ENCODE measurements around the gene SHB.

SHB gene

DNA sequence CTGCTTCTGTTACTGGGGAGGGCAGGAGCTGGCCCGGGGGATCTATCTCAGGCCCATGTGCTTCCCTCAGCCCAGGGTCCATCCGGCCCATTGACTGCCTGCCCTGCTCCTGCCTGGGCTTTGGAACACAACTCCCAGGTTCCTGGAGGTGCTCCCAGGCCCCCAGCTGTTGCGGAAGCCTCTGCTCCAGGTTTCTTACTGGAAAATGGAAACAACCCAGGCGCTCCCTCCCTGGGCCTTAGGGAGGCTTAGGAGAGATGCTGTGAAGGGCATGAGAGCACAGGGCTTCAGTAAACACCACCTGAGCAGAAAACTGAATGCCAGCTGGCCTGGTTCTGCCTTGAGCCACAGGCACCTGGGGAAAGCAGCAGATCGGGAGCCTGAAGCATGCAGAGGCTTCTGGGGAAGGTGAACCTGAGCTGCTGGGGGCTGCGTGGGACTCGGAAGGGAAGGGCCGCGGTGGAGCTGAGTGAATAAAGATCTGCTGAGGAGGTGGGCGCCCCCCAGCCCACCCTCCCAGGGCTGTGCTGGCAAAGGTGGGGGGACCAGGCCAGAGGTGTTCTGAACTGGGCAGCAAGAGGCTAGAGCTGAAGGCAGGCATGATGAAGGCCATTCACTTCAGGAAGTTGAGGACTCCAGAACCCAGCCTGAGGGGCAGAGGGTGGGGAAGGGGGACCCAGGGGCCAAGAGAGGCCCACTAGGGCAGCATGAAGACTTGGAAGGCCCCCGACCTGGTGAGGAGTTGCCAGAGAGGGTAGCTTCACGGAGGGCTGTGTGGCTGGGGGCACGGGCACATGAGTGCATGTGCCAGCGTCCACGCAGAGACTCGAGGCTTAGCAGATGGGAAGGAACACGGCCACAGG lies 64.8 kb downstream of the SHB start:
- FAIRE-seq: no peak

DNA sequence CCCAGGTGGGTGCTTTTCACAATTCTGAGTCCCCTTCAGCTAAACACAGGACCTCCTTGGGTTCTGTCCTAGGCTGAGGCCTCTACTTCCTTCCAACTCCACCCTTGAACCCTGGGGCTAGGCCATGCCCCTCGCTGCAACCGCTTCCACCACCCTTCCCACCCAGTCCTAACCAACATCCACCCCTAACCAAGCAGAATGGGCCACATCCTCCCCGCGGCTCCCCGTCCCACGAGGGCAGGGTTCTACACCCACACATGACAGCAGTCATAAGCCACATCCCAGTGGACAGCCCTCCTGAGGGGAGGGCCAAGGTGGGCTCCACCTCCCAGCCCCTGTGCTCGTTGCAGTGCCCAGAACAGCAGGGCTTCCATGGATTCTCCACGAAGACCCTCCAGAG lies 65.8 kb downstream of the SHB start:
- FAIRE-seq: no peak

DNA sequence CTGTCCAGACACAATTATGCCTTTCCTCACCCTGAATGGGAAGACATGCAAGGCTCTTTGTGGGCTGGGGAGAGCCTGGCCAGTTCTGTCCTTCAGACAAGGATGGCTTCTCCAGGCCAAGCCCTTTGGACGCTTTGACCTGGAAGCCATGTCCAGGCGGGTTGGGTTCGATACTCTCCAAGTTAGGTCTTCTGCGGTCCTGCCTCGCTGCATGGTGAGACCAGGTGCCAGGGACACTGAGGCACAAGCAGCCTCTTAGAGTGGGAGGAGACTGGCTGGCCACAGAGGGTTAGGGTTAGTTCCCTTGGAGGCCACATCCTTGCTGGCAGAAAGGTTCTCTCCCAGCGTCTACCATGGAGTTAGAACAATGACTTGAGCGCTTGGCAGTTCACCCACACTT lies 67.6 kb downstream of the SHB start:
- no peak for FAIRE-seq

DNA sequence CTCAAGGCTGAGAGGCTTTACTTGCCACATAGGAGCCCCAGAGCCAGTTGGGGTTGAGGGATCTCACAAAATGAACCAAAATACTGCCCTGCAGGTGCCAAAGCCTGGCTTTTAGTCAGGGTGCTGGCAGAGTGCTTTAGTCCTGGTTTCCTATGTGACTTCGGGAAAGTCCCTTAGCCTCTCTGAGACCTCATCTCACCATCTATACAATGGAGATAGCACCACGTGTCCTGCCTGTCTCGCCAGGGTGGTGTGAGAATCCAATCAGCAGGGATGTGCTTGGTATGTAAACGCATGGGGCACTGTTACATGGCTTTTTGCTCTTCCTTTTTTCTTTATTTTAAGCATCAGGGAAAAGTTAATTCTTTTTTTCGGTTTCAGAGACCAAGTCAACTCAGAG lies 68.3 kb downstream of the SHB start:
- FAIRE-seq: no peak

DNA sequence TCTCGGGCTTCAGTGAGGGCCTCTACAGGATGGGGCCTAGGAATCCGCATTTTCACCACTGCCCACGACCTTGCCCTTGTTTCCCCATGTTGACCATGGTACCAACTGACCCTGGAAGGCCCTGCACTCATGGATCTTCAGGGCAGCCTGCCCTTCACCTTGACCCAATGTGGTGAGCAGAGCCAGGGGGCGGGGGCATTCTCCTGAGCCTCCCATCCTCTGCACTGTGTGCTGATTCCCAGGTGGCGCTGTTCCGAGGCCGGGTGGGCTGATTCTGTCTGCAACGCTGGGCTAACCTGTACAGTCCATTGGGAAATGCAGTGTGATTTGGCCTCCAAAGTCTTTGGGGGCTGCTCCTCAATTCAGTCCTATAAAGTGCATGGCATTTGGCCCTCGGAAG lies 68.7 kb downstream of the SHB start:
- FAIRE-seq: no peak

DNA sequence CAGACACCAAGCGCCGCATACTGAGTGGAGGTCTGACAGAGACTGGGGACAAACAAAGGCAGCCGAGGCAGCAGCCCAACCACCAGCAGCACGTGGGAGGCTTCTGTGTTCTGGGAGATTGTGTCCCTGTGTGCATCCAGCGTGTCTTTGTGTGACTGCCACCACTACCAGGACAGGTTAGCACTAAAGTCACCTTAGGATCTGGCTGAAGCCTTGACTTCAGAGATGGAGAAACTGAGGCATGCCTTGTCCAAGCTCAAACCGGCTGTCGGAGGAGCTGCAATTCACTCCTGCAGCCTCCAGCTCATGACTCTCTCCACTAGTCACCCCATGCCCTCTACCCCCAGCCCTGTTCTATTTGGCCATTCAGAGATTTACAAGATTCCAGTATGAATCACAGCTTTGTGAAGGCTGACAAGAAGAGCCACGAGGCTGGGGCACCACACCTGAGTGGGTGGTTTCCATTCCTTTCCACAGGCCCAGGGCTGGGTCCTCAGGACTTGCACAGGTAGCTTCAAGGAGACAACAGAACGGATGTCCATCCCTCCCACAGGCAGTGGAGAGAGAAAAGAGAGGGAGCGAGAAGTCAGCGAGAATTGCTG lies 69.3 kb downstream of the SHB start:
- FAIRE-seq: no peak

DNA sequence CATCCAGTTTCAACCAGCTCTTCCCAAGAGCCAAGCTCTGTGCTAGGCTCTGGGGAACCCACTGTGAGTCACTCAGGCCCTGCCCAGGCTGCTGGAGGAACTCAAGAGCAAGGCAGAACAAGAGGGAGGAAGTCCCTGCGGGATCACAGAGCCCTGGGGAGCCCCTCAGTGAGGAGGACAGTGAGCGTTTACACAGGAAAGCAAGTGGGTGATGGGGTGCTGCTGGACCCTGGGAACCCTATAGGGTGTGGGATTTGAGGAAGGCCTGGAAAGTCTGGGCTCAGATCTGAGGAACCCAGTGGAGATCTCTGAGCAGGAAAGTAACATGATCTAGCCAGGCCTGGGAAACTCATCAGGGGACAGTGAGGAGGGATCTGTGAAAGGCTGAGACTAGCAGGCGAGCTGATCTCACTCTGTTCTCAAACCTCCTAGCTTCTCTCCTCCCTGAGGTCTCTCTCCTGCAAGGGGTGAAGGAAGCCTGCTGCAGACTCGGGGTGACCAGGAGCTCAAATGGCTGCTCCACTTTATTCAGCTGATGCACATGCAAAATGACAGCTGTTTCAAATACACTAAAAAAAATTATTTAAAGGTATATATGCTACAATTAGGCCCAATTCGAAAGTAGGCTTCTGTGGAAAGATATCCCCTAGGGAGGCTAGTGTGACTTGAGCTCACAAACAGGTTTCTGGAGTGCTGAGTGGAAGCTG lies 70.0 kb downstream of the SHB start:
- FAIRE-seq: no peak

DNA sequence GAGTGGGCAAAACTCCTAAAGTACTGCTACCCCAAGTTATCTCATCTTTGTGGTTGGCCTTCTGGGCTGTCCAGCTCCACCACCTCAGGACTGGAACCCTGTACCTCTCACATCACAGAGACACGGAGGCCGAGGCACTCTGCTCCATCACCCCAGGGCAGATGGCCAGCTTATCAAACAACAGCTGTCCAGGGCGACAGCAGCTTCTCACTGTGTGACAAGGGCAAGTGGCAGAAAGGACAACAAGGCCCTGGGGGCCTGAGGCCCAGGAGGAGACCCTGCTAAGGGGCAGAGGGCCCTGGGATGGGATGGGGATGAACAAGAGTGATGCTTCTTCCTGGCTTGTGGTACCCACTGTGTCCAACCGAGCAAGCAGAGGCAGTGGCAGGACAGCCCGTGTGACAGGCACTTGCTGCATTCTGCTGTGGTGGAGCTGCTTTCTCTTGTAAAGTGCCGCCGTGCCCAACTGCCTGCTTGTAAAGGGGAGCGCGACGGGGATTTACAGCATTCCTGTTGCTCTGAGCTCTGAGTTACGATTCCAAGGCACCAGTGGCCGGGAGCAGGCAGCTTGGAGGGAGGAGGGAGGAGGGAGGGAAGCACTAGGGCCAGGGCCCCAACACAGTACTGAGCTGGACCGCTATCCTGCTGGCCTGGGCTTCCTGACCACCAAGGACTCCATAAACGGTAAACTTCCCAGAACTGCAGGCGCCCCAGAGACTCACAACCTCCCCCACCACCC lies 71.2 kb downstream of the SHB start:
- FAIRE-seq: no peak

DNA sequence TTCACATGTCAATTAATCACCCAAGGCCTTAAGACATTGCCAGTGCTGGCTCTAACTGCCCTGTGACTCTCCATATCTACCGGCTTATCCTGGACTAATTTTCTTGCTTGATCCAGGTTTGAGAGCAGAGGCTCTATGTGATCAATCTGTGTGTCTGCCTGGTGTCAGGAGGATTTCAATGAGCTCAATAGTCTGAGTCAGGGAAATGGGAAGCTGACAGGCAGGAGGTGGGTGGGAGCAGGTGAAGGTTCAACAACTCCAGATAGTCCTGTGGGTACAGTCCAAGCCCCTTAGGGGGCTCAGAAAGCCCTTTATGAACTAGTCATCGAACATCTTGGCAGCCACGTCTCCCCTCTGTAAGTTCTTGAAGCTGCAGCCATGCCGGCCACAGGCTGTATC lies 72.2 kb downstream of the SHB start:
- FAIRE-seq: no peak

DNA sequence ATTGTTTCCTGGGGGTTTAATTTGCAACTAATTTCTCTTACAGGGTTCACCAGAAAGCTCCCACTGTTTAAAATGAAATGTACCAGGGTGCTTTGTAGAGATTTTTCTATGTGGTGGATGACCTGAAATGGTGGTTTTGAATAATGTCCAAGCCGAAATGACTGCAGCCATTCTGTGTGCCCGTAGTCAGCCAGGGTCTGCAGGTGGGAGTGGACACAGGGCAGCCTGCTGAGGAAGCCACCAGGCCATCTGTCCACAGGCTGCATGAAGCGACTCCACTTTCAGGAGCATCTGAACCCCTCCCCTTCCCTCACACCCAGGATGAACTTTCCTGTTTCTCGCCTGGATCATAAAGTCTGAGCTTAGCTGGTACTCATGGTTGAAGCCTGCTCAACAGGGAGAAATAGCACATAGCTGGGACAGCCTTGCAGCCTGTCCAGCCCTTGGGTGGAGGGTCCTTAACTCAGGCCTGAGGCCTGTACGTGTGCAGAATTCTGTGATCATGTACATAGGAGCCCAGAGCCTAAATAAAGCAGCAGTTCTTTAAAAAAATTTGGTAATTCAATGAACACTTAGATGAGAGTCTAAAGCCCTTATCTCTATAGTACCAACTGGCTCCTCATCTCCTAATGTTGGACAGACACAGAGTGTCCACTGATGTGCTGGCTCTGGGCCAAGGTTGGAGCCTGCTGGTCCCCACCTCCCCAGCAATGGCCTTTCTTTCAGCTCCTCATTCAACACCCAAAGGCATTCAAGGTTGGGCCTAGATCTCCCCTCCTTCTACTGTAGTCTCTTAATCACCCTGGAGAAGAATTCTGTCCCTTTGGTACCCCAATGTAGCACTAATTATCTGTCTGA lies 72.8 kb downstream of the SHB start:
- FAIRE-seq: no peak

DNA sequence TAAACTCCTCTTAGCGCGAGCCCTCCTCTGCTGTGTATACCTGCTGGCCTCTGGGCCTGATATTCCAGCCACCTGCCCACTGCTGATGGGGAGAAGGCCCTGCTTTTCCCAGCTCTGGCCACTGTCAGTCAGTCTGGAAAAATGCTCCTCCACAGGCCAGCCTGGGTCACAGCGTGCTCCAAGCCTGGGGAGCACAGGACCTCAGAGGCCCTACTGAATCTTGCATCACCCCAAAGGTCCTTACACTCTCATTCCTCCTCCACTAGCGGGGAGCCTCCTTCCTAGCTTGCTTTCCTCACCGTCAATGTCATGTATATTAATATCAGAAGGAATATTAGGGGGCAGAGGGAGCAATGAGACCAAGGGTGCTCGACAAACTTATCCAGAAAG lies 73.7 kb downstream of the SHB start:
- FAIRE-seq: no peak

DNA sequence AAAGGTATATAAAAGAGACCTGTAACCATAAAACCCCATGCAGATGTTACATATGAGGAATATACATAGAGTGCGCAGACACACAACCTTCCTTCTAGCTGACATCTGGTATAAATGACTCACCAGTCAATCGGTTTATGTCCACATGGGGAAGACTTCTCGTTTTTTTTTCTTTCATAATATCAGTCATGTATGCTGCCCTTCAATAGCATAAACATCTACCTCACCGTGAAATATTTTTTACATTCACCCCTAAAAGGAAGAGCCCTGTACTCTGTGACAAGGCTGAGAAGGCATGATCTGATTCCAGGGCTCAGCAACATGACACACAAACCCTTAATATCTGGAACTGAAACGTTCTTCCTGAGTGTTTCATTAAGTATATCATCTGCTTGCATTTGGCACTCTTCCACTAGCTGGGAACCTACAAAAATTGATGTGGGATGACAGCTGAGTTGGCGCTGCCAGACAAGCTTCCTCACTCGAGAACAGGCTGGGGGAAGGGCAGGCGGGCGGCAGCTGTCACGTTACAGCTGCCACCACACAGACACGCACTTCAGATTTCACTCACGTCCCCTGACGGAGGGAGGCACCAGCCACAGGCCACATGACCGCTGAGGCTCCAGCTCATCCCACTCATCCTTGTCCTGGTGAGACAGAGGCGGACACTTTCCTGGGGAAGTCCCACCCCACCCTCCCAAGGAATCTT lies 74.2 kb downstream of the SHB start:
- FAIRE-seq: no peak

DNA sequence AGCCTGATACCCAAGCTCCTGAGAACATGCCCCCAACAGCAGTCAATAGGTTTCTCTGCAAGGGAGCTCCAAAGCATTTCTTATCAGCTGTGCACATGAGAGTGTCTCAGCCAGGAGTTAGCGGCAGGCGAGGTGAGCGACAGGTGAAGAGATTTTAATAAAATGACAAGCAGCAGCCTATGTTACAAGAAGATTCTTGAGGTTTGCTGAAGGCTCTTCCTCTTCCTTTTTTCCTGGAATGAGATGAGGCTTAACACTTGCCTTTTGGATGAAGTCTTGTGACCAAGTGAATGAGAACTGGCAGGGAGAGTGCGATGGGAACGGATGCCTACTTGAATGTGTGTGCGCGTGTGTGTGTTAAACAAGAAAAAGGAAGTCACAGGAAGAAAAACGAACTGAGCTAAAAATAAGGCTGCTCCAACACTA lies 76.1 kb downstream of the SHB start:
- no peak for FAIRE-seq

DNA sequence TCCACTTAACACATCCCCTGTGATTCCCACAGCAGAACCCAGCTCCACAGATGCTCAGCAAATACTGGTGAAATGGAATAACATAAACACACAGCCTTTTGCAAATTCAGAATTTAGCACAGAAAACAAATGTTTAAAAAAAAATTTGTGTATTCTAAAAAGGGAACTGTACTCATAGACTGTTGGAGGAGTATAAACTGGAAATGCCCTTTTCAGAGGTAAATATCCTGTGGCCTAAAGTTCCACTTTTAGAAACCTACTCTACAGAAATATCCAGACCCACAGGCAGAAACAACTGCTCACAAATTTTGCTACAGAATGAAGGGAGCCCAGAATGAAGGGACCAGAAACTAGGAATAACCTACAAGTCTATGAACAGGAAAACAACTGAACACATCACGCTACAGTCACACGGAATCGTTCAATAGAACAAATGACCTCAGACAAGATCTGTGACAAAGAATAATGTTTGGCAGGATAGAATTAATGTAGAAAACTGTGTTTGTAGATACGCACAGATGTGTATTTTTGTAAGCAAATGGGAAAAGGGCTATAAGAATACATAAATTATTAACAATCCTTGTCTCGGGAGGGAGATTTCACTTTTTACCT lies 78.5 kb downstream of the SHB start:
- no peak for FAIRE-seq

DNA sequence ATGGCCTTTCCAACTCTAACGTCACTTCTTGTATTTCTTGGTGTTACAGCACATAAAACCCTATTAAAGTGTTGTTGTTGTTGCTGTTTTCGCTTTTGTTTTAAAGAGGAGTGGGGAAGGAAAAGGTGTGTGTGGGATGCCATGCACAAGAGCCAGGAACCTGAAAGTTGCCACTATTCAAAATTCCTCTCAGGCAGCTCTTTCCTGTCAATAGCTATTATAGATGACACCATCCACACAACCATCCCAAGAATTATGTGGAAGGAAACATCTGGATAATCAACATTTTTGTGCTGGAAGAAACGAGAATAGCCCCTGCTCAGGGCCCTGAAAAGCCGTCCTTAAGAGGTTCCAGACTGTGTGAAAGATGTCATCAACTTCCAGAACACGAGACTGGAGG lies 79.3 kb downstream of the SHB start:
- no peak for FAIRE-seq

DNA sequence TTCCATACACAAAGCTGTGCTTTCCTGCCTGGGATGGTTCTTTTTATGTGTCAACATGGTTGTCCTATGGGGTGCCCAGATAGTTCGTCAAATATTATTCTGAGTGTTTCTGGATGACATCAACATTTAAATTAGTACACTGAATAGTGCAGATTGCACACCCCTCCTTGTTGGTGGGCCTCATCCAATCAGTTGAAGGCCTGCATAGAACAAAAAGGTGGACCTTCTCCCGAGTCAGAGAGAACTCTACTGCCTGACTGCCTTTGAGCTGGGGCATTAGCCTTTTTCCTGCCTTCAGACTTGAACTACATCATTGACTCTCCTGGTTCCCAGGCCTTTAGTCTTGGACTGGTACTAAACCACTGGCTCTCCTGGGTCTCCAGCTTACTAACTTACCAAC lies 80.4 kb downstream of the SHB start:
- FAIRE-seq: no peak

DNA sequence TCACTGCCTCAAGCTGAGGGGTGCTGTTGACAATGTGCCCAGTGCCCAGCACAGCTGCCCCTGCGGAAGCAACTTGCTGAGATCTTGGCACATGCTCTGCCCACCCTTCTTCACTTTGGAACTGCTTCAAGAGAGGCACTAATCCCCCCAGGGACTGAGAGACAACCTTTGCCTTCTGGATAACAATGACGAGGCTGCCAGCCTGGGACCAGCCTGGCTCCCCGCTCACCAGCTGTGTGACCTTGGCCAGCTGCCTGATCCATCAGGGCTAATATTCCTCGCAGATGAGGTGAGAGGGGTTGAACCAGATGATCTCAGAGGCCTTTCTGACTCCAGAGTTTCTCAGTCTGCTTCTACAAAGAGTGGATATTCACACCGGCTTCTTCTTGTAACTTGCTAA lies 81.0 kb downstream of the SHB start:
- FAIRE-seq: no peak

DNA sequence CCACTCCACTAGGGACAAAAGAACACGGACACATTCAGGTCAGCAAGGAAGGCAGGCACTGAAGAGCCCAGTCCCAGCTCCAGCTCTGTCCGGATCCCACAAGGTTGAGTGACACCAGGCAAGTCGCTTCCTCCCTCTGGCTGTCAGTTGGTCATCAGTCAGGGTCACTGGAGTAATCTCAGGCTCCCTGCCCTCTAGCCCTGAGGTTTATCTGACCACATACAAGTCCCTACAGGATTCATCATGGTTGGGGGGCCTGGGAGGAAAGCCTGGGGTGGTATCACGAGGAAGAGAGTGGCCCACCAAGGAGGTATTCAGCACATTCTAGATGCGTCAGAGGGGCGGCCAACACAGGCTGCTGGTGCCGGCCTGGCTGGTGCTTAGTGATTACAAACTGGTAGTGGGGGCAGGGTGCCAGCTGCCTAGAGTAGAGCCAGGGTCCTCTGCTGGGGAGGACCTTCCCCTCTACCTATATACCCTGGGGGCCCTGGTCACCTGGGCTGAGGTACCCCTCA lies 81.5 kb downstream of the SHB start:
- no peak for FAIRE-seq

DNA sequence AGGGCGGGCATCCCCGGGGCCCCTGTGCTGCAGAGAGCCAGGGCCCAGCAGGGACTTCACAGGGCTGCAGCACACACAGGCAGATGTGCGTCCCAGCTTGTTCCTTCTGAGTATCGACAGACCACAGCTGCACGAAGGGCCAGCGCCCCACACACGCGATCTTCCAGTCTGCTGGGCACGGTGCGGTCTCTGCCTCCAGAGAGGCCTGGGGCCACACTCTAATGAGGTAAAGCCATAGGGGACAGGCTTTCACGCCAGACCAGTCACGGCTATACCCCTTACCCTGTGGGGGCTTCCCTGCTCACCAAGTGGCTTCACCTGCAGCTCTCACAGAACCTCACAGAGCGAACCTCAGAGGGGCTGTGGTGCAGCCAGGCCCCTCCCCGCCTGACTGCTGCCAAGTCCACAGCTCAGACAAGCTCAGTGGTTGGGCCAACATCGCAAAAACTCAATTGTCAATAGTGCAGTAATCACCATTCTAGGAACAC lies 82.2 kb downstream of the SHB start:
- FAIRE-seq: no peak

DNA sequence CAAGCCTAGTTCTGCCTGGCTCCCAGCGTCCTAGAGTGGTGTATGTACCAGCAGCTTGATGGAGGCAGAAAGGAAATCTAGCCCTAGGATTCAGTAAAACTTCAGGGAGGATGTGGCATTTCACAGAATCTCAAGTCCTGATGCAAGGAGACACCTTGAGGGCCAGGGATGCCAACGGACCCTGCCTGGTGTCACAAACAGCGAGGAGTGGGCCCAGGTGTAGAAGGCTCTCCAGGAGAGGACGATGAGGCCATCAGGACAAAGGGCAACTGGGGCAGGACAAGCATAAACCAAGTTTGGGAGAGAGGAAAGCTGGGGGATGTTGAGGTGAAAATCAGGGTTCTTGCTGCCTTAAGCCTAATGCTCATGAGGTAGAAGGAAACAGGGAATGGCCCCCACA lies 83.0 kb downstream of the SHB start:
- no peak for FAIRE-seq

All from G401.6 (cell line).